HEK293 (cell line): Measurements from ENCODE around the gene MAL.

Source experiments
- ZBTB20 ChIP-seq: fragments of 450-650 bp; formaldehyde crosslinking; IDR thresholded peaks from 2 replicates; pipeline ENCODE4 v1.5.1; 2016; ENCODE audit warnings: missing biosample characterization, missing genetic modification characterization
- ZNF548 ChIP-seq: fragments of 450-650 bp; formaldehyde crosslinking; IDR thresholded peaks from 2 replicates; pipeline ENCODE4 v1.5.1; 2016; ENCODE audit warnings: missing biosample characterization, missing genetic modification characterization
- TF ChIP-seq, protein P1 (sequence below): fragments of 450-650 bp; formaldehyde crosslinking; IDR thresholded peaks from 2 replicates; pipeline ENCODE4 v1.5.1; 2016; ENCODE audit warnings: missing biosample characterization, missing genetic modification characterization

DNA sequence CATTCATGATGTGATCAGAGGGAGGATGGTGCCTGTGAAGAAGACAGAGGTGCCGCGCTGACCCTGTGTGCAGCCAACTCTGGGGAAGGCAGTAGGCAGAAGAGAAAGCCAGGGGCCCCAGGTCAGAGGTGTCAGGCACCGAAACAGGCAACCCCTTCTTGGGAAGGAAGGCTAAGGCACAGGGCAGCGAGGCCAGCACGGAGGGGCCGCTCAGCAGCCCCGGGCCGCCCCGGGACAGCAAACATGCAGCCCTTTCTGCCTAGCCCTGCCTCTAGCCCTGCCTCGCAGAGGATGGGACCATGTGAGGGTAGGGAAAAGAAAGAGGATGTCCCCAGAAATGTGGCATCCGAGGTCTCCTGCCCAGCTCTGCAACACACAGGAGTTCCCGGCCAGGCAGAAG lies 7.7 kb upstream of the MAL start:
- TF ChIP-seq ZNF548 (tag by site-specific recombination) (no peak), ZBTB20 (tag by site-specific recombination) (no peak)
- TF ChIP-seq, protein P1, sequence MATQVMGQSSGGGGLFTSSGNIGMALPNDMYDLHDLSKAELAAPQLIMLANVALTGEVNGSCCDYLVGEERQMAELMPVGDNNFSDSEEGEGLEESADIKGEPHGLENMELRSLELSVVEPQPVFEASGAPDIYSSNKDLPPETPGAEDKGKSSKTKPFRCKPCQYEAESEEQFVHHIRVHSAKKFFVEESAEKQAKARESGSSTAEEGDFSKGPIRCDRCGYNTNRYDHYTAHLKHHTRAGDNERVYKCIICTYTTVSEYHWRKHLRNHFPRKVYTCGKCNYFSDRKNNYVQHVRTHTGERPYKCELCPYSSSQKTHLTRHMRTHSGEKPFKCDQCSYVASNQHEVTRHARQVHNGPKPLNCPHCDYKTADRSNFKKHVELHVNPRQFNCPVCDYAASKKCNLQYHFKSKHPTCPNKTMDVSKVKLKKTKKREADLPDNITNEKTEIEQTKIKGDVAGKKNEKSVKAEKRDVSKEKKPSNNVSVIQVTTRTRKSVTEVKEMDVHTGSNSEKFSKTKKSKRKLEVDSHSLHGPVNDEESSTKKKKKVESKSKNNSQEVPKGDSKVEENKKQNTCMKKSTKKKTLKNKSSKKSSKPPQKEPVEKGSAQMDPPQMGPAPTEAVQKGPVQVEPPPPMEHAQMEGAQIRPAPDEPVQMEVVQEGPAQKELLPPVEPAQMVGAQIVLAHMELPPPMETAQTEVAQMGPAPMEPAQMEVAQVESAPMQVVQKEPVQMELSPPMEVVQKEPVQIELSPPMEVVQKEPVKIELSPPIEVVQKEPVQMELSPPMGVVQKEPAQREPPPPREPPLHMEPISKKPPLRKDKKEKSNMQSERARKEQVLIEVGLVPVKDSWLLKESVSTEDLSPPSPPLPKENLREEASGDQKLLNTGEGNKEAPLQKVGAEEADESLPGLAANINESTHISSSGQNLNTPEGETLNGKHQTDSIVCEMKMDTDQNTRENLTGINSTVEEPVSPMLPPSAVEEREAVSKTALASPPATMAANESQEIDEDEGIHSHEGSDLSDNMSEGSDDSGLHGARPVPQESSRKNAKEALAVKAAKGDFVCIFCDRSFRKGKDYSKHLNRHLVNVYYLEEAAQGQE (tag by site-specific recombination) = no peak
